Right forelimb (tissue), 1 donor: ENCODE results near the gene CENPB.
A peak's percentile ranks its signal among the peaks of the same experiment; 100 is the strongest.

Experiments used
- DNase-seq: peaks from one replicate; pipeline ENCODE4 v3.0.0-alpha.2; 2018

CENPB gene

DNA sequence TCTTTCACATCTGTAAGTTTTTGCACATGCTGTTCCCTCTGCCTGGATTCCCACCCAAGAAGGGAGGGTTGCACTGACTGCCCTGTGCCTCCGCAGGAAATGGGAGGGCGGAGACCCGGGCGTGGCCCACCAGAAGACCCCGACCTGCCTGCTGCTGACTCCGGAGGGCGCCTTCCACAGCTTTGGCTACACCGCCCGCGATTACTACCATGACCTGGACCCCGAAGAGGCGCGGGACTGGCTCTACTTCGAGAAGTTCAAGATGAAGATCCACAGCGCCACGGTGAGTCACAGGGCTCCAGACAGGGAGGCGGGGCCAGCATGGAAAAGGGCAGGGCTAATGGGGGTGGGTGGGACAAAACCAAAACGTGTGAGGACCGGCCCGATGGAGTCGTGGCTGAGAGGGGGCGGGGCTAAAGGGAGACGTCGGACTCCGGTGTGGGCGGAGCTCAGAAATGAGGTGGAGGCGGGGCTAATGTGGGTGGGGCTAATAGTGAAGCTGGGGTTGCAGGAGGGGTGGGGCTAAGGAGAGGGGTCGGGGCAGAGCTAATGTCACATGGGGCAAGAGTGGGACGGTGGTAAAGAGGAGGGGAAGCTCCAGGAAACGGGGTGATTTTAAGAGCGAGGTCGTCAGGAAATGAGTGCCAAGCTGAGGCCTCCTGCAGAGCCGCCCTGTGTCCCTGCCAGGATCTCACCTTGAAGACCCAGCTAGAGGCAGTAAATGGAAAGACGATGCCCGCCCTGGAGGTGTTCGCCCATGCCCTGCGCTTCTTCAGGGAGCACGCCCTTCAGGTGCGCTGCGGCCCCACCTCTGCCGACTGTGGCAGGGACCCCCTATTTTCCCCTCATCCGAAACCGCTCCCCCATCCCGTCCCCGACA lies 41.5 kb downstream of the CENPB start:
- DNase-seq = no peak

DNA sequence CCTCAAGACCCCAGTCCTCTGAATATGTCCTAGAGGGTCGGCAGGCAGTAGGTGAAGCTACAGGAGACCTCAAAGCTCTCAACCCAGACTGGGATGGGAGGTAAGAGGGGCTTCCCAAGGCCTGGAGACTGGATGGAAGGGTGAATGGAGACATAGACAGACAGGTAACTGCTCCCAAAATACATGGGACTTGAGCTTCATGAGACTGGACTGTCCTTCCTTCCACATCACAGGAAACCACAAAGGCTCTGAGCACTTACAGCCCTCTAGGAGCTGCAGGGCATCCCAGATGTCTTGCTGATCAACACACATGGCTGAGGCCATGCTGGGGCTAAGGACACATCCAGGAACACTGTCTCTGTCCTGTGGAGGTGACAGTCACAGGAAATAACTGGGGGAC lies 42.5 kb downstream of the CENPB start:
- no peak for DNase-seq

- DNase-seq = no peak
Observed at GRCh38 chr20:3743251-3743650, 43.3 kb downstream of the CENPB start.

- DNase-seq = no peak
Observed at GRCh38 chr20:3741836-3742458, 44.6 kb downstream of the CENPB start.

DNA sequence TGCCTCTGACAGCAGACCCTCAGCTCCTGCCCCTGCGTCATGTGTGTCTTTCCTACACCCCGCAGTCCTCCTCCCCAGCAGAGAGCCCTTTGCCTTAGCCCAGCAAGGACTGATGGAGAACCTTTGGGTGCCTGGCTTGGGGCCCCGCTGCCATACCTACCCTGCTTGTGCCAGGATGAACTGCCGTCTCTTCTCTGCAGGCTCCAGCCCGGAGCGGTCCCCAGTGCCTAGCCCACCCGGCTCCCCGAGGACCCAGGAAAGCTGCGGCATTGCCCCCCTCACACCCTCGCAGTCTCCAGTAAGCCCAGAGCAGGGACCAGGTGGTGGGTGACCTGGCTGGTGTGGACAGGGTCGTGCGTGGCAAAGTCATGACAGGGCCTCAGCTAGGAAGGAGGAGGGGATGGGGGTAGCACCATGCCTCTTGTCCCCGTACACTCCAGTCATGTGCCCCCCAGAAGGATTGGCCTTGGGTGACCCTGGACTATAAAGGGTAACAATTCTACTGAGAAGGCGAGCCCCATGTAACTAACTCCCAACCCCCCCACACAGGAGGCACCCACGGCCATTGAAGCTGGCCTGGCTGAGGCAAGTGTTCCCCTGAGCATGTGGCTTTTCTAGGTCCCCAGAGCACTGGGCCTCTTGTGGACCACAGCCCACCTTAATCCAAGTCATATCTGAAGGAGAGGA lies 45.8 kb downstream of the CENPB start:
- no peak for DNase-seq

- DNase-seq = no peak
Observed at GRCh38 chr20:3739926-3740451, 46.6 kb downstream of the CENPB start.

DNA sequence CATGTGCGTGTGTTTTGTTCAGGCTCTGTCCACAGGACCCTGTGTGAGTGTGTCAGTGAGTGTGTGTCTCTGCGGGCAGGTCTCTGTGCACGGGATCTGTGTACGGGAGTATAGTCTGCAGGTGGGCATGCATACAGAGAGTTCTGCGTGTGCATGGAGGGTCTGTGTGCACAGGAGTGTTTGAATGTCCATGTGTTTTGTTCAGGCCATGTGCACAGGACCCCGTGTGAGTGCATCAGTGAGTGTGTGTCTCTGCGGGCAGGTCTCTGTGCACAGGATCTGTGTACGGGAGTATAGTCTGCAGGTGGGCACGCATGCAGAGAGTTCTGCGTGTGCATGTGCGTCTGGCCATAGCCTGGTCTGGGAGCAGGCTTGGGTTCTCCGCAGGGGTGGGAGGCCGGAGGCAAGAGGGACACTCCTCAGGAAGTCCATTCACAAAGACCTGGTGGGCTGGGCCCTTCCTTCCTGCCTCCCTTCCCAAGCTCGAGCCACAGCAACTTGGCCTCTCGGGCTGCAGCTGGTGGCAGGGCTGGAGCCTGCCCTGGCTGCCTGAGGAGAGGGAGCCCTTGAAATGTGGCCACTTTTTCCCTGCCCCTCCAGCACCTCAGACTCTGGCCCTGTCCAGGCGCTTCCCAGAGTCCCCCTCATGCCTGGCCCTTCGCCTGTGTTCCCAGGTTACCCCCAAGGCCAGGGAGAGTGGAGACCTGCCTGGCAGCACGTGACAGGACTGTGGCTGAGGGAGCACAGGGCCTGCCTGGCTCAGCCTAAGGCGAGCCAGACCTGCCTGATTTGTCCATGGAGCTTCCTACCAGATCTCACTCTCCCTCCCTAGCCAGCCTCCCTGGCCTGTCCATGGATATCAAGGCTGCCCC lies 47.2 kb downstream of the CENPB start:
- DNase-seq = no peak

DNA sequence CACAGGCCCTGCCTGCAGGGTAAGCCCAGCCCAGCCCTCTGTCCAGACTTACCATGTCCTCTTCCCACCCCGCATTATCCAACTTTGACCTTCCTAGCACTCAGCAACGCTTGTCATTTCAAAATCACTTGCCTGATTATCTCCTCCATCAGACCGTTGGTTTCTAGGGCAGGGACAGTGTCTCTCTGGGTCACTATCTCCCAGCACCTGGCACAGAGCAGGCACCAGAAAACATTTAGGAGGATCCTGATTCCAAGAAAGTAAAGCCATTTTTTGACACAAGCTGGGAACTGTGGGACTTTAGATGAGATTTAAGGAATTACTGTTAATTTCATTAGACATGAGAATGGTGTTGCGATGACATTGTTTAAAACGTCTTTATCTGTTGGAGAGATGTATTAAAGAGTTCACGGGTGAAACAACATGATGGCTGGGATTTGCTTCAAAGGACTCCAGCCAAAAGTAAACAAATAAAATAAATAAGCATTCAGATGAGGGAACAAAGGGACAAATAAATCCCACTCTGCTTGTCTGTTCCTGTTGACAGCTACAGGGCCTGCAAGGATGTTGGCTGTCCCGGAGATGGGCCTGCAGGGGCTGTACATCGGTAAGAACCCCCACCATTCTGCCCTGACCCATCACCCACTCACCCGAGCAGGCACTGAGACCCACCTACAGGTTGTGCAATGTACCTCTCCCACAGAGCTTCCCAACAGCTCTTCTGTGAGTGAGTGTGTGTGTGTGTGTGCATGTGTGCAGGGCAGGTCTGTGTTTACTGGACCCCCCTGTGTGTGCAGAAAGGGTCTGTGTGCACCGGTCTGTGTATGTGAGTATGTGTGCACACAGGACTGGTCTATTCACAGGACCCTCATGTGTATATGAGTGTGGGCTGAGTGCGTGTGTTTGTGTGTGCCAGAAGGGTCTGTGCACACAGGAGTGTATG lies 48.2 kb downstream of the CENPB start:
- no peak for DNase-seq

- DNase-seq = no peak
Observed at GRCh38 chr20:3735768-3736167, 50.8 kb downstream of the CENPB start.

DNA sequence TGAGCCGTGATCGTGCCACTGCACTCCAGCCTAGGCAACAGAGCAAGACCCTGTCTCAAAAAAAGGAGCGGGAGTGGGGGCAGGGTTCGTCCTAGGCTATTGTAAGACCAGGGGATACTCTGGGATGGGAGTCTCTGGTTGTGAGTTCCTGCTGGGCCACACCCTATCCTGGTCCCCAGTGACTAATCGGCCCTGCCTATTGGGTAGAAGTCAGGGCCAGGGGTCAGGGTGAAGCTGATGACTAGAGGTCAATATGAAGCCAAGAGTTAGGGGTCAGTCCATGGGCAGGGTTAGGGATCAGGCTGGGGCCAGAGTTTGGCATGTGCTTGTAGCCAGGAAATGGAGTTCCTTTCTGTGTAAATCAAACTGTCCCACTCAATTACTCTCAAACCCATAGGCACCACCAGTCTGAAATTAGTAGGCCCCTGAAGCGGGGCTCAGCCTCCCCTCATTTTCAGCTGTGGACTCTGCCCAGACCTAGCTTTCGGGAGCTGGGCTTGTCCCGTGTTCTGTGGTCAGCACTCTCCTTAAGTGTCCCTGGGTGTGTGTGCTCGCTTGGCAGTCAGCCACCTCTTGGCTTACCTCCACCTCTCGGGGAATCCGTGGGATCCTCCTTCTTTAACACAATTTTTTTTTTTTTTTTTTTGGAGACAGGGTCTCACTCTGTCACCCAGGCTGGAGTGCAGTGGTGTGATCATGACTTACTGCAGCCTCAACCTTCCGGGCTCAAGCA lies 52.3 kb downstream of the CENPB start:
- peak; percentile 42 for DNase-seq
